HG02571 (cell line): ENCODE data around the gene SRL.
"Not testable (repeated sequence)": the region's sequence is repeated elsewhere in the genome, so short reads cannot be mapped to it uniquely, and the experiment has no call there.

ENCODE experiments used
- ATAC-seq: cut with Tn5 transposase; IDR thresholded peaks from one replicate; pipeline ENCODE4 v1.9.1; 2021; ENCODE audit warnings: mild to moderate bottlenecking, moderate library complexity; ENCODE audit not compliant: unreplicated experiment

Gene SRL

GRCh38 chr16:4261557-4262172, 19.8 kb upstream of the SRL start:
- ATAC-seq: no peak

DNA sequence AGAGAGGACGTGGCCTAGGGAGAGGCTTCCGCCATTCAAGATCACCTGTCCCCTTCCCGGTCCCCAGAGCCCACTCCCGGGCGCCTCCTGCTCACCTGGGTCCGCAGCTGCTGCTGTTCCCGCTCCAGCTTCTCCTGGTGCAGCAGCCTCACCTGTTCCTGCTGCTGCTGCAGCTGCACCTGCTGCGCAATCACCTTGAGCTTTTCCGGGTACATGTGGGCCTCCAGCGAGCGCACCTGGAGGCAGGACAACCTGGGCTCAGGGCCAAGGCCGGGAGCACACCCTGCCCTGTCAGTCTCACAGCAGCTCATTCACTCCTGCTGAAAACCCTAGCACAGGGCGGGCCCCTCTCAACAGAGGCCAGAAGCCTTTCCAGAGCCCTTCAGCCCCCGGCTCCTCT, 18.5 kb upstream of the SRL start:
- ATAC-seq: no peak

- no peak for ATAC-seq
Observed at GRCh38 chr16:4257646-4258556, 16.0 kb upstream of the SRL start.

DNA sequence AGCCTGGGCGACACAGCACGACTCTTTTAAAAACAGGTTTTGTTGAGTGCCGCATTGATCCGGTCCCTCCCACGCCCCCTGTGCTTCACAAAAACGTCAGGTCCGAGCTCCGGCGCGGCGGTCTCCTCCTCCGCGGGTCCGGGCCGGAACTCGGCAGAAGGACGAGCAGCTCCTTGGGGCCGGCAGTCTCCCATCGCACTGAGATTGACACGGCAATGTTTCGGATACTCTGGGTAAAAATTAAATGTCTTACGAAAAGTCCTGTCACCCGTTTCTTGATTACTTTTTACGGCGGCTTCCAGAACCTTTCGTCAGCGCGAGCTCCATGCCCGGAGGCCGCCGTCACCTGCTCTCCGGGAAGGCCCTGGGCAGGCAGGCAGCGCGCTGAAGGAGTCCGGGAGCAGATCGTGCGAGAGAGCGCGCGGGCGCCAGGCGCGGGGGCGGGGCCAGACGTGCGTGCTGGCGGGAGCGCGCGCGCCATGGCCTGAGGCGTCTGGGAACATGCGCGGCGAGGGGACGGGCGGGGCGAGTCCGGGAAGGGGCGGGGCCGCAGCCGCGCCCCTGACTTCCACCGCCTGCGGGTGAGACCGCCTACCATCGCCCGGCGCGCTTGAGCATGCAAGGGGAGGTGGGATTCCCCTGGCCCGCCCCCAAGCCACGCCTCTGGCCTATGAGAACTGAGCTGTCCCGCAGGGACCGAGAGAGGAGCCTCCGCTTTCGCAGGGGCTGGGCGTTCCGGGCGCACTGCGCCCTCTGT, 11.7 kb upstream of the SRL start:
- peak; percentile 91 for ATAC-seq

DNA sequence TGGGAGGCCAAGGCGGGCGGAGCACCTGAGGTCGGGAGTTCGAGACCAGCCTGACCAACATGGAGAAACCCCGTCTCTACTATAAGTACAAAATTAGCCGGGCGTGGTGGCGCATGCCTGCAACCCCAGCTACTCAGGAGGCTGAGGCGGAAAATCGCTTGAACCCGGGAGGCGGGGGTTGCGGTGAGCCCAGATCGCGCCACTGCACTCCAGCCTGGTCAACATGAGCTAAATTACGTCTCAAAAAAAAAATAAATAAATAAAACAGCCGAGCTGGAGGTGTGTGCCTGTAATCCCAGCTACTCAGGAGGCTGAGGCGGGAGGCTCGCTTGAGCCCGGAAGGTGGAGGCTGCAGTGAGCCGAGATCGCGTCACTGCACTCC, 11.1 kb upstream of the SRL start:
- ATAC-seq: not testable (repeated sequence)

DNA sequence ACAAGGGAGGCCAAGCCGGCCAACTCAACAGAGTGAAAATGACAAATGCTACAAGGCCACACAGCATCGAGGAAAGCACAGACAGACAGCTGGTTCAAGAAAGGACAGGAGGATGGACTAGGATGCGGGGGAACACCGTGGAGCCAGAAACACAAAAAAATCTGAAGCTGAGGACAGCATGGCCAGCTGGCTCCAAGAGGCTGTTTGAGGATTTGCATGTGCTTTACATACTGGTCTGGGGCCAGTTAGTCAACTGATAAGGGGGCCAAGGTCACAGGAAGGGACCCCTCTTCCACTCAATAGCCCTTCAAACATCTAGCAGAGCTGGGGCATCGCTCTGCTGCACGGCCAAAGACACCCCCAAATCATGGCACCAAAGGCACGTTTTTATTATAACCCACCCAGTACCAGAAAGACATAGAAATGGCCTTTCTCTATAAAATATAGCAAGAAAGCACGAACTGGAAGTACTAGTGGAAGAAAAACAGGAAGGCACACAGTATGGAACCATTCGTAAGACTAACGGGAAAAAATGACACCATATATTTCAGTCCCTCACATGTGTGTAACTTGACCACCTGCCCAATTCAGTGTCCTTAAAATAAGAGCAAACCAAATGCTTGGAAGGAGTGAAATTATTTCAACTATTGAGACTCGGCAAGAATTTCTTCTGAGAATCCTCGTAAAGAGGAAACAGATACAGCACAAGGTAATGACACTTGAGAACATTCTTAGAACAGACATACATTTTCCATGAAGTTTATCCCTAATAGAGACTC, 7.8 kb upstream of the SRL start:
- no peak for ATAC-seq

DNA sequence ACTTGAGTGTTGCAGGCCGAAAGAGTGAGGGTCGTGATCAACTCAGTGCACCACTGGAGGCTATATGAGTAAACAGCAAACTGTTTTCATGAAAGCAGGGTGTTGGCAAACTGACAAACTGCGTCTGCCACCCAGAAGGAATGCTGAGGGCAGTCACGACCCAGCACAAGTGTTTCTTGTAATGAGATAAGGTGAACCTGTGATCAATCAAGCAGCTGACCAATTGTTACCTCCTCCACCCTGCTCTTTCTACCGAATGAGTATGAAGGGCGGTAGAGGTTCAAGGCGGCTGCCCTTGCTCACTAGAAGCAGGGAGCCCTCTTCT, 5.5 kb upstream of the SRL start:
- ATAC-seq: no peak

DNA sequence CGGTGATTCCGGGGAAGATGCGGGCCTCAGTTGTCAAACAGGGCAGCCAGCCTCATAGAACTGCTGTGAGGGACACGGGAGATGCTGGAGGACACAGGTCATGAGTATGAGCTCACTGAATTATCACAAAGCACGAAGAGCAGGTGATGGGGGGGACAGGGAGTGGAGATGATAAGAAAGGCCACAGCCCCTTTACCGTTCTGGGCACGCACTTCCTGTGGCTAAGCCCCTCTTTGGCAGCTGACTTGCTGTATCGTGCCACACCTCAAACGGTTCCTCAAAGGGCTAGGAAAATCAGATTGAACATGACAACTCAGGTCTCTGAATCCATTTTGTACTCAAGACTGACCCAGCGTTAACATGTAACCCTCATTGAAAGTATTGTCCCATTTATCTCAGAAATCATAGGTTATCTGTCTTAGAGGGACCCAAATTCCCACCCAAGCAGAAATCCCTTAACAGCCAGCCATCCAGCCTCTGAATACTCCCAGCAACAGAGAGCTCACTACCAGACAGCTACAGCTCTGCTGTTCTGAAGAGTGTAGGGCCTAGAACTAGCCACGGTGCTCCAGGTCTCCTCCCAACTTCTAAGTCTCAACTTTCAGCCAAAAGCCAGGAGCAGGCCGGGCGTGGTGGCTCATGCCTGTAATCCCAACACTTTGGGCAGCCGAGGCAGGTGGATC, 5.0 kb upstream of the SRL start:
- ATAC-seq: no peak

- ATAC-seq: no peak
Observed at GRCh38 chr16:4245077-4245791, 3.4 kb upstream of the SRL start.

- ATAC-seq: no peak
Observed at GRCh38 chr16:4244254-4245076, 2.6 kb upstream of the SRL start.

DNA sequence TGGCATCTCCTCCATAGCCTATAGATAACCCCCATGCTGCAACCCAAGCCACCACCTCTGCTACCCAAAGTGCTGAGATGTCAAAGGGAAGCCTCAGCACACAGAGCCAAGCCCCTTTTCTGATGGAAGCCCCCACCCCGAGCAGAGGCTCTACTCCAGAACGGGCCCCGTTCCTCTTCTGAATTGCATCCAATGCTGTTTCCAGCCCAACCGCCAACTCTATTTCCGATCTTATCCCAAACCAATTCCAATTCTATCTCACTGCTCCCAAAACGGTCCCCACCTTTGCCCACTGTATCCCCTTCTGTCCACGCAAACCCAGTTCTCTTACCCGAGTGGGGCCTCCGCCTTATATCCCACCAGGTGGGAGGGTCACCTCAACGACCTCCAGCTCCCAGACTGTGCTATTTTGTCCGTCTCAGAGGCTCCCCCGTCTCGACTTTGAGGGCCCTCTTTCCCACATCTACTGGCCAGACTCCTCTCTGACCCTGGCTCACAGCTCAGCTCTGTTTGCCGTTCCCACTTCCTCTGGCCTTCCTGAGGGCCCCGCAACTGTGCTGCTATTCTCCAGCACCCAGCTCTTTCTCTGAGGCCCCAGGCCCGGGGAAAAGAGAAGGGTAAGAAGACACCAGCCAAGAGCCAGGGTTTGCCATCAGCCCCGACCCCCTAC, 487 bp downstream of the SRL start:
- no peak for ATAC-seq

DNA sequence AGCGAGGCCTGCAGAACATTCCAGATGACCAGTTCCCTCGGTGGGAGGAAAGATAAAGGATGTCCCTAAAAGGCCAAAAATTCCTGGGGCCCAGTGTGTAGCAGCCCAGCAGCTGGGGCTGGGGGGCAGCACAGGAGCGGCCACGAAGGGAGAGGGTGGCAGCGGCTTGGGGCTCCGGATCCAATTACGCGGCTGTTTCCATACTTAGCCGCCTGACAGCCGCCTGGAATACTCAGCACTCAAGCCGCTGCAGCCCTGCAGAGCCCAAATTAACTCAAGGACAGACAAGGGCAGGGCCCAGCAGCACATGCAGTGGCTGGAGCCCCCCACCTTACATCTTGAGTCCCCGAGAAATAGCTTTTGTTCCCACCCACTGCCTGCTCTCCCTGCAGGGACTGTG, 1.3 kb downstream of the SRL start:
- no peak for ATAC-seq

DNA sequence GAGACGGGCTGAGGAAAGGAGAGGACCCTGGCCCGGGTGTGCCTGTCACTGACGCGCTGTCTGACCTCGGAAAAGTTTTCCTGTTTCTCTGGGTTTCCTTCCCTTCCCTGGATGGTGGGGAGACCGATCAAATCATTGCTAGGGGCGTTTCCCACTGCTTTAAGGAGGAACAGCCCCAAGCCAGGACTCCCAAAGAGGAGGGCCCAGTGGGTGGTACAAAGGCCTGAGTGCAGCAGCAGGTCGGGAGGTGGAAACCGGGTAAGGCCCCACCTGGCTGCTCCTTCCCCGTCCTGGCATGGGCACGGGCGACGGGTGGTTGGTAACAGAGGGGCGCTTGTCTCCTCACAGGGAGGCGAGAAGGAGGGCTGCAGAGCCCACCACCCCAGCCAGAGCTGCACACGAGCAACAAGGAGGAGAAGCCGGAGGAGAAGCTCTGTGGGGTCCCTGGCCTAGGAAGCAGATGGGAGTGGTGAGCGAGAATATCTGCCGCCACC, 2.2 kb downstream of the SRL start:
- no peak for ATAC-seq

DNA sequence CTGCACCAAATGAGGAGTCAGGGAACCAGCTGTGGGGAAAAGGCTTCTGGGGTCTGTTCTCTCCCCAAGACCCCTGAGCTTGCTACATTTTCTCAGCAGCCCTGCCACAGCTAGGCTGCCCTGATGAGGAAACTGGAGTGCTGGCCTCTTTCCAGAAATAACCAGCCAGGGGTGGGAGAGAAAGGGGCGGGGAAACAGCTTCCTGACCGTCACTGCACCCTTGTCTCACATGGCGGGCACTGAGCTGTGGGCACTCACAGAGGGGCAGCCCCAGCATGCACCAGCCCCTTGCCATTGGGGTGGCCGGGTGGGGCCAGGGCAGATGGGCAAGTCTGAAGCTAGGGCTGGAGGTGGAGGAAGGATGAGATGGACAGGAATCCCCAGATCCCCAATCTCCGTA, 2.9 kb downstream of the SRL start:
- no peak for ATAC-seq

DNA sequence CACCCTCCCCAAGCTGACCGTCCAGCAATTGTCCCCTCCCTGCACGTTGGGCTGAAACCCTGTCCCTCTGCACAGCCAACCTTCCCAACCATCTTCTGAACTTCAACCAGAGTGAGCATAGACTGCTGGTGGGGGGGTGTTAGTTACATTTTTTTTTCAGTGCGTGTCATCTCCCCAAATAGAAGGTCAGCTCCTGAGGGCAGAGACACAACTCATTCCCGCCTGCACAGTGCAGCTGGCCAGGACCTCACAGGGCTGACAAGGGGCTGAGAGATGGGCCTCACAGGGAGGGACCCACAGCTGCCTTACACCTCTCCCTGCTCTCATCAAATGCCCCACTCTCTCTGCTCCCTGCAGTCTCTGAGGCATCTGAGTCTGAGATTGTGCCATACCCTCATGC, 8.4 kb downstream of the SRL start:
- ATAC-seq: no peak

GRCh38 chr16:4232541-4233386, 9.1 kb downstream of the SRL start:
- no peak for ATAC-seq

- ATAC-seq: no peak
Observed at GRCh38 chr16:4231886-4232285, 10.0 kb downstream of the SRL start.
